Common myeloid progenitor, CD34-positive (primary cell): Measurements from ENCODE around the gene PTPRD.
A peak's percentile ranks its signal among the peaks of the same experiment; 100 is the strongest.

Source experiments
- CTCF ChIA-PET: fragments of 350-600 bp; sonication (Branson Sonifier 250); formaldehyde crosslinking; loops from one replicate; lab custom pipeline; 2021; ENCODE audit warnings: antibody characterized with exemption; lab: Charles Lee
- POLR2A ChIA-PET: fragments of 350-600 bp; sonication (Branson Sonifier 250); formaldehyde crosslinking; loops from one replicate; lab custom pipeline; 2021; ENCODE audit warnings: antibody characterized with exemption; lab: Charles Lee
- DNase-seq, 3 donors: peaks; one replicate each; pipeline versions ENCODE4 v3.0.0 to v3.0.0-alpha.2; 2013
- H3K27ac ChIP-seq, 2 experiments: 1 replicate in 1 of 2; 2 replicates in 1 of 2; pipeline ENCODE4 v1.7.0; 2013; ENCODE audit warnings: inconsistent platforms in 2 of 2, low read length in 2 of 2, mild to moderate bottlenecking in 2 of 2, low read depth in 1 of 2, moderate library complexity in 1 of 2; ENCODE audit not compliant: severe bottlenecking in 2 of 2, insufficient read depth in 1 of 2, poor library complexity in 1 of 2
- H3K27me3 ChIP-seq, 5 experiments: replicated peaks in 2 of 5; 1 replicate in 3 of 5; 2 replicates in 2 of 5; pipeline versions ENCODE4 v1.6.1 to v1.7.0; 2013; ENCODE audit warnings: low read length in 4 of 5, mild to moderate bottlenecking in 2 of 5, moderate library complexity in 2 of 5, inconsistent platforms in 1 of 5; ENCODE audit not compliant: insufficient read depth in 5 of 5, control insufficient read depth in 4 of 5
- H3K36me3 ChIP-seq, 4 experiments: 1 replicate in 2 of 4; 2 replicates in 2 of 4; pipeline versions ENCODE4 v1.6.1 to v1.7.0; 2013; ENCODE audit warnings: low read length in 3 of 4, control low read depth in 1 of 4, mild to moderate bottlenecking in 1 of 4; ENCODE audit not compliant: control insufficient read depth in 4 of 4, insufficient read depth in 4 of 4
- H3K4me1 ChIP-seq, 4 experiments: 1 replicate in 3 of 4; 2 replicates in 1 of 4; pipeline versions ENCODE4 v1.6.1 to v1.7.1; 2013; ENCODE audit warnings: low read length in 3 of 4, mild to moderate bottlenecking in 3 of 4, control low read depth in 1 of 4, inconsistent platforms in 1 of 4, moderate library complexity in 1 of 4; ENCODE audit not compliant: control insufficient read depth in 4 of 4, insufficient read depth in 4 of 4; ENCODE audit errors: control extremely low read depth in 1 of 4
- H3K4me3 ChIP-seq, 7 experiments: 1 replicate in 4 of 7; 2 replicates in 3 of 7; pipeline versions ENCODE4 v1.5.1 to v1.7.0; 2013; ENCODE audit warnings: mild to moderate bottlenecking in 7 of 7, low read length in 6 of 7, moderate library complexity in 6 of 7, inconsistent platforms in 2 of 7, low read depth in 2 of 7, control low read depth in 1 of 7; ENCODE audit not compliant: insufficient read depth in 4 of 7, control insufficient read depth in 1 of 7; ENCODE audit errors: extremely low read depth in 1 of 7
- H3K9me3 ChIP-seq, 5 experiments: 1 replicate in 4 of 5; 2 replicates in 1 of 5; pipeline versions ENCODE4 v1.6.1 to v1.7.1; 2013; ENCODE audit warnings: low read length in 4 of 5, mild to moderate bottlenecking in 2 of 5, inconsistent platforms in 1 of 5, low read depth in 1 of 5, moderate library complexity in 1 of 5; ENCODE audit not compliant: control insufficient read depth in 4 of 5, insufficient read depth in 2 of 5; ENCODE audit errors: control extremely low read depth in 1 of 5
- WGBS: methylation state at CpG from one replicate; pipeline ENCODE4 v1.1.5; 2013; ENCODE audit not compliant: insufficient coverage; 5-methylcytosine and 5-hydroxymethylcytosine counted together

The PTPRD gene

DNA sequence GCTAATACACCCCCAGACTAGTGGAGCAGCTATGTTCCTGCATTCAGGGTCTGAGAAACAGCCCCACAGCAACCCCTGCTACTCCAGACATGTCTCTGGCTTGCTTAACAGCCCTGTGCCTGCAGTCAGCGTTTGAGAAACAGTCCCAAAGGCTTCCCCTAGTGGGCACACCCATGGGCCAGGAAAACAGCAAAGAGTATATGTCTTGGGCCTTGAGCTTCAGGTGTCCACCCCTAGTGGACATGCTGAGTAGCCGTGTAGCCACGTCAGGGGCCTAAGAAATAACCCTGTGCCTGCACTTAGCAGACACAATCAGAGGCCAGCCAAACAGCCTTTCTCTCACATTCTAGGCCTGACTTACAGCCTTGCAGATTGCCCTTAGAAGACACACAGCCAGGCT lies 698.6 kb downstream of the PTPRD start:
- CTCF ChIA-PET: interaction anchor here (1.1 to 5.5 kb wide), 9 partner anchors 10 to 311 kb away, joined by 3 to 35 read pairs (median 4); no protein-coding TSS in a partner anchor
- Histone ChIP-seq H3K36me3 (no peaks in the 10 kb centered on the region), H3K9me3 (peaks cover 0 to 18% (median 2%) of the 10 kb centered on the region in 5 experiments), H3K4me1 (peaks cover 0 to 13% (median 6%) of the 10 kb centered on the region in 4 experiments), H3K27me3 (no peaks in the 10 kb centered on the region), H3K4me3 (no peak overlapping the region), H3K27ac (no peak overlapping the region)
- no peak for DNase-seq
- POLR2A ChIA-PET: no interaction called here
- 93% methylated on average over 2 of the region's 3 CpGs for WGBS

DNA sequence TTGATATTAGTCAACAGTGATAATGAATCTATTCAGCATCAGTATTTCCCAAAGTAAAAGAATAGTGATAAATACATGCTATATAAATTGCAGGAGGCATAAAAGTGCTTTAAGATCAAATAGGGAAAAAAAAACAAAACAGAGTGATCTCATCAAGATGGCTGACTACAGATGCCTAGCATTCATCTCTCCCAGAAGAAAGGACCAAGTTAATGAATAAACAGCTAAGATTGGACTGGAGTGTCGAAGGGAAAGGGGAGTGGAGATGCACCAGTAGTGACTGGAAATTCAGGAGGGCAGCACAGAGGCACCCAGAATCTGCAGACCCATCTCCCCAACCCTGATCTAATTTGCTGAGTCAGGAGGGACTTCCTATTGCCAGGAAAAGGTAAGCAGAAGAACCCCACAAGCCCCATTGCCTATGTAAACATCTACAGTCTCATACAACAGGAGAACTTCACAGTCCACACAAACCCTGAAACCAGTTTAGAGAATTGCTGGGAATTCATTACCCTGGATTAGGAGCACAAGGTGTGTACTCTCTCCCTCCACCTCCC lies 699.4 kb downstream of the PTPRD start:
- whole genome bisulfite sequencing: 100% methylated on average over 1 of the region's 1 CpG
- H3K27ac ChIP-seq: no peak overlapping the region
- H3K9me3 ChIP-seq: peaks cover 0 to 18% (median 2%) of the 10 kb centered on the region in 5 experiments
- ChIA-PET CTCF (interaction anchor here (1.0 to 5.5 kb wide), 10 partner anchors 10 to 310 kb away, joined by 4 to 35 read pairs (median 6); no protein-coding TSS in a partner anchor), POLR2A (interaction anchor here (0.7 kb wide), 1 partner anchor 9 kb away, joined by 5 read pairs; no protein-coding TSS in a partner anchor)
- H3K27me3 ChIP-seq: no peaks in the 10 kb centered on the region
- DNase-seq: no peak
- no peak overlapping the region for H3K4me3 ChIP-seq
- peaks cover 0 to 13% (median 6%) of the 10 kb centered on the region in 4 experiments for H3K4me1 ChIP-seq
- no peaks in the 10 kb centered on the region for H3K36me3 ChIP-seq

DNA sequence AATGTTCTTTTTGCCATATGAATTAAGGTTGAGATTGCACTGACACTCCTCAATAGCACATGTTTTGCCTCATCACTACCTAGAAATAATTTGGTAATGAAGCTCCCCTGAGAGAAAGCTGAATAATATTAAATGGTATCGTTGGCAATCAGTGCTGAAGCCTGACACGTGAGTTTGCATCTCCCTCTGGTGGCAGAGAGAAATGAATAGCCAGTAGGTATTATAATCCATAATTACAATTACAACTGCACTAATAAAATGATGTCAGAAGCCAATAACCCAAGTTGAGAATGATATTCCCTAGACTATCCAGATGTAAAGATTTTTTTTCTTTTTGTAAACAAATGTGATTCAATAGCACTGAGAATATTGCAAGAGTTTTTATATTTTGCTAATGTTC lies 700.3 kb downstream of the PTPRD start:
- peaks cover under 1 to 13% (median 6%) of the 10 kb centered on the region in 4 experiments for H3K4me1 ChIP-seq
- POLR2A ChIA-PET: no interaction called here
- no CpG with 5 or more reads among the region's 2 CpGs for WGBS
- H3K36me3 ChIP-seq: no peaks in the 10 kb centered on the region
- no peak overlapping the region for H3K27ac ChIP-seq
- CTCF ChIA-PET: interaction anchor here (0.6 to 5.5 kb wide), 9 partner anchors 9 to 315 kb away, joined by 3 to 35 read pairs (median 8); no protein-coding TSS in a partner anchor
- DNase-seq: peak in 2 of 3 donors; percentile 36 to 47
- H3K9me3 ChIP-seq: peaks cover 0 to 18% (median 2%) of the 10 kb centered on the region in 5 experiments
- H3K4me3 ChIP-seq: no peak overlapping the region
- no peaks in the 10 kb centered on the region for H3K27me3 ChIP-seq

DNA sequence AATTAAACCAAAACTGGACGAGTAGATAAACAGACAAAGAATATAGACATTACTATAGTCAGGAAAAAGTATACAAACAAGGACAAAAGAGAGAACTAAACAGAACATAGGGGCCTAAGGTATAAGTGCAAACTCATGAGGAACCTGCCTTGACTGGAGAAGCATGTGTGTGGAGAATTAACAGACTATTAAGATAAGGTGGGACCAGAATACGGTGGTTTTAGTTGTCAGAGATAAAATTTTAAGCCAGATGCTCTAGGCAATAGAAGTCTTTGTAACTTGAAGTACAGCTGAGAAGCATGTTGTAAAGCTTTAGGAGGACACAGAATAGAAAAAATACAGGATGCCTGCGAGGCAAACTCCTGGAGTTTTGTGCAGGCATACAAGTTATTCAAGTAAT lies 707.1 kb downstream of the PTPRD start:
- ChIA-PET POLR2A (no interaction called here), CTCF (interaction anchor here (1.3 to 2.2 kb wide), 3 partner anchors 36 to 299 kb away, joined by 3 to 9 read pairs (median 4); no protein-coding TSS in a partner anchor)
- Histone ChIP-seq H3K4me1 (peaks cover 14 to 42% (median 29%) of the 10 kb centered on the region in 4 experiments), H3K27ac (peak overlapping the region; percentile 6 to 88), H3K27me3 (no peaks in the 10 kb centered on the region), H3K9me3 (no peaks in the 10 kb centered on the region), H3K4me3 (no peak overlapping the region), H3K36me3 (no peaks in the 10 kb centered on the region)
- 55% methylated on average over 2 of the region's 3 CpGs for WGBS
- peak in 2 of 3 donors; percentile 46 to 68 for DNase-seq

DNA sequence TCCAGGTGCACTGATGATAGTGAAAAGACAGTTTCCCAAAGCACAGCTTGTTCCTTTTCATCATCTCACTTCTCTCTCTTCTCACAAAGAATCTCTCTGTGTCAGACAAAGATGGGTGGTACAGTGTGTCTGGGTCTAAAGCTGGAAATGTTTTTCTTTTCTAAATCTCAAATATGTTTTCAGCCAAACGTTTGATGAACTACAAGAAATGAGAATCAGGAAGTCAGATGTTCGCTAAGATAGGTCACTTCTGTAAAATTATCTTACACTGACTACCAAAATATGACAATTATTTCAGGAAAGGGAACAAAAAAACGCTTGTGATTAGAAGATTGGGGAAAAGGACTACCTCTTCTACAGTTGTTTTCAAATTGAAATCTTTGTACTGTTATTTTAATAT lies 708.8 kb downstream of the PTPRD start:
- no peaks in the 10 kb centered on the region for H3K27me3 ChIP-seq
- H3K36me3 ChIP-seq: no peaks in the 10 kb centered on the region
- WGBS: no CpG with 5 or more reads among the region's 3 CpGs
- ChIA-PET POLR2A (interaction anchor here (0.7 kb wide), 3 partner anchors 9 to 172 kb away, joined by 3 to 5 read pairs (median 3); no protein-coding TSS in a partner anchor), CTCF (interaction anchor here (1.0 to 2.4 kb wide), 7 partner anchors 9 to 113 kb away, joined by 3 to 12 read pairs (median 4); no protein-coding TSS in a partner anchor)
- peaks cover 14 to 42% (median 29%) of the 10 kb centered on the region in 4 experiments for H3K4me1 ChIP-seq
- H3K27ac ChIP-seq: peak overlapping the region; percentile 47 to 88
- DNase-seq: peak; percentile 66 to 92 (median 81)
- H3K9me3 ChIP-seq: no peaks in the 10 kb centered on the region
- peak overlapping the region in 4 of 7 experiments; percentile 48 to 67 (median 55) for H3K4me3 ChIP-seq

DNA sequence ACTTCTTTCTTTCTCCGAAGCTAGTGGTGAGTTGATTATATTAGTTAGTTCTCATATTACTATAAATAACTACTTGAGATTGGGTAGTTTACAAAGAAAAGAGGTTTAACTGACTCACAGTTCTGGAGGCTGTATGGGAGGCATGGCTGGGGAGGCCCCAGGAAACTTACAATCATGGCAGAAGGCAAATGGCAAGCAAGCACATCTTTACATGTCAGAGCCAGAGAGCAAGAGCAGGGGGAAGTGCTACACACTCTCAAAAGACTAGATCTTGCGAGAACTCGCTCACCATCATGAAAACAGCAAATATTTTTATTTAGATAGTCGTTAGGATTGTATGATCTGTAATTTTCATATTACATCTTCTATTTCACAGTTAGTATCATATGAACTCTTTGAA lies 711.2 kb downstream of the PTPRD start:
- POLR2A ChIA-PET: no interaction called here

DNA sequence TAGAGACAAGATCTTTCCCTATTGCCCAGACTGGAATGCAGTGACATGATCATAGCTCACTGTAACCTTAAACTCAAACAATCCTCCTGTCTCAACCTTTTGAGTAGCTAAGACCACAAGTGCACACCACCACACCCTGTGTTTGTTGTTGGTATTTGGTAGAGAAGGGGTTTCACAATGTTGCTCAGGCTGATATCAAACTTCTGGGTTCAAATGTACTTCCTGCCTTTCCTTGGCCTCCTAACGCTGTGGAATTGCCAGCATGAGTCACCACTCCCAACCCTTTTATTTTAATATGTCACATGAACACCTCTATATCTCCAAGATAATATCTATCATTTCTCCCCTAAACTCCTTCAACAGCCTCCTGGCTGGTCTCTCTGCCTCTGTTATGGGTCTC lies 719.0 kb downstream of the PTPRD start:
- WGBS: 88% methylated on average over 1 of the region's 1 CpG
- ChIA-PET POLR2A (no interaction called here), CTCF (no interaction called here)
- H3K9me3 ChIP-seq: peaks cover 0 to 11% (median 4%) of the 10 kb centered on the region in 5 experiments
- H3K36me3 ChIP-seq: no peaks in the 10 kb centered on the region
- DNase-seq: no peak
- H3K27me3 ChIP-seq: no peaks in the 10 kb centered on the region
- no peaks in the 10 kb centered on the region for H3K4me1 ChIP-seq
- no peak overlapping the region for H3K27ac ChIP-seq
- H3K4me3 ChIP-seq: no peak overlapping the region

More for the DNA sequence above, 711.2 kb downstream of the PTPRD start:
- Histone ChIP-seq H3K4me1 (peaks cover 14 to 42% (median 28%) of the 10 kb centered on the region in 4 experiments), H3K4me3 (peak overlapping the region in 2 of 7 experiments; percentile 49 to 54), H3K36me3 (no peaks in the 10 kb centered on the region), H3K27me3 (no peaks in the 10 kb centered on the region), H3K27ac (peak overlapping the region in 1 of 2 experiments; percentile 60), H3K9me3 (no peaks in the 10 kb centered on the region)
- CTCF ChIA-PET: interaction anchor here (1.4 to 1.7 kb wide), 2 partner anchors 10 to 34 kb away, joined by 3 to 5 read pairs; no protein-coding TSS in a partner anchor
- no peak for DNase-seq
- no CpG with 5 or more reads among the region's 4 CpGs for WGBS
